ENCODE measurements around the gene FBXL16.
A peak's percentile ranks its signal among the peaks of the same experiment; 100 is the strongest.
"Not testable (repeated sequence)": the region's sequence is repeated elsewhere in the genome, so short reads cannot be mapped to it uniquely, and the experiment has no call there.

FBXL16 gene

GRCh38 chr16:708019-708418 is 2.4 kb upstream of the FBXL16 start:
- DNase-seq = no peak

- no peak for DNase-seq
These were observed 1.5 kb upstream of the FBXL16 start for GRCh38 chr16:707062-707538.

- DNase-seq = no peak
These were observed 824 bp upstream of the FBXL16 start for GRCh38 chr16:706189-707061.

GRCh38 chr16:704552-705380 is 835 bp downstream of the FBXL16 start:
- DNase-seq = no peak

GRCh38 chr16:704047-704446 is 1.6 kb downstream of the FBXL16 start:
- DNase-seq = no peak

- no peak for DNase-seq
These were observed 2.2 kb downstream of the FBXL16 start for GRCh38 chr16:703406-703805.

- no peak for DNase-seq
These were observed 3.3 kb downstream of the FBXL16 start for GRCh38 chr16:702341-702740.

- peak; percentile 65 for DNase-seq
These were observed 4.7 kb downstream of the FBXL16 start for GRCh38 chr16:700684-701584.

GRCh38 chr16:698911-699671 is 6.5 kb downstream of the FBXL16 start:
- DNase-seq = no peak

GRCh38 chr16:695355-696089 is 10.1 kb downstream of the FBXL16 start:
- peak; percentile 82 for DNase-seq

- DNase-seq = no peak
These were observed 10.7 kb downstream of the FBXL16 start for GRCh38 chr16:694863-695354.

GRCh38 chr16:694187-694862 is 11.3 kb downstream of the FBXL16 start:
- DNase-seq = peak; percentile 33

- DNase-seq = no peak
These were observed 11.8 kb downstream of the FBXL16 start for GRCh38 chr16:693766-694165.

- DNase-seq = no peak
These were observed 12.2 kb downstream of the FBXL16 start for GRCh38 chr16:693364-693763.

GRCh38 chr16:692356-693108 is 13.1 kb downstream of the FBXL16 start:
- no peak for DNase-seq

GRCh38 chr16:691242-691641 is 14.4 kb downstream of the FBXL16 start:
- not testable (repeated sequence) for DNase-seq

GRCh38 chr16:689175-689897 is 16.3 kb downstream of the FBXL16 start:
- no peak for DNase-seq

- no peak for DNase-seq
These were observed 18.1 kb downstream of the FBXL16 start for GRCh38 chr16:687499-687898.

All from CD4-positive, alpha-beta T cell treated with Interleukin-17A for 4 hours (primary cell).